Measurements from ENCODE around the gene DOK5. TPM values are rescaled to one million over a fixed set of nuclear protein-coding genes. Genes with fewer than 3 reads are reported as not detected.

The DOK5 gene
- total and polyA plus RNA-seq, 10 of the 15 experiments (the other 5 are each of a cell fraction or from before 2014, with no cell fraction given) = 0.03 TPM; not detected in 9

- TF ChIP-seq CHD2 (IDR thresholded peaks at IDR 0.05; ENCODE audit: borderline replicate concordance, low read depth, low read length) (no peak), IRF4 (IDR thresholded peaks at IDR 0.05; ENCODE audit: low read depth, low read length) (no peak), ATF2 (IDR thresholded peaks at IDR 0.05; ENCODE audit: low read length) (no peak)
These were observed 112.0 kb downstream of the DOK5 start (continued) for GRCh38 chr20:54587408-54587807.

GRCh38 chr20:54589402-54590030 is 114.1 kb downstream of the DOK5 start:
- H3K27me3 ChIP-seq (replicated peaks in 1 of 2; ENCODE audit: control insufficient read depth in 2 of 2, insufficient read depth in 2 of 2, low read length in 1 of 2) = no peaks in the 10 kb centered on the region
- CTCF ChIA-PET = no interaction called here
- no TSS peak for BruUV-seq (replicated peaks)
- RAD21 ChIA-PET (ENCODE audit: unreplicated experiment) = interaction anchor here (0.7 kb wide), 1 partner anchor 12 kb away, joined by 3 read pairs; no protein-coding TSS in a partner anchor
- in situ Hi-C loops (cut with MboI) = no loop called here
- 29% methylated on average over 4 of the region's 4 CpGs for WGBS (ENCODE audit: insufficient coverage, insufficient replicate concordance, low lambda C conversion rate, missing lambda C conversion rate)
- FAIRE-seq (no peak), ATAC-seq (no peak), DNase-seq (ENCODE audit: low read depth, low spot score) (no peak)
- no peaks in the 10 kb centered on the region for H3K9me3 ChIP-seq (replicated peaks; ENCODE audit: control insufficient read depth, insufficient read depth, low read length)
- no peaks in the 10 kb centered on the region for H3K79me2 ChIP-seq (ENCODE audit: control insufficient read depth, insufficient read depth, low read length)
- no peaks in the 10 kb centered on the region for H3K36me3 ChIP-seq (ENCODE audit: control insufficient read depth in 2 of 2, insufficient read depth in 2 of 2, low read length in 1 of 2)
- H3K9ac ChIP-seq (ENCODE audit: control insufficient read depth, insufficient read depth, low read length) = no peak overlapping the region
- intact Hi-C loops (cut with micrococcal nuclease; ENCODE audit: unreplicated experiment) = no loop called here
- H2AFZ ChIP-seq (ENCODE audit: control insufficient read depth, low read depth, low read length) = no peak overlapping the region
- SMC1A ChIA-PET (ENCODE audit: uncharacterized antibody, unreplicated experiment) = interaction anchor here (0.8 kb wide), 1 partner anchor 334 kb away, joined by 4 read pairs; no protein-coding TSS in a partner anchor
- no peak overlapping the region for H3K27ac ChIP-seq (ENCODE audit: control insufficient read depth, insufficient read depth)
- no peaks in the 10 kb centered on the region for H3K4me1 ChIP-seq (ENCODE audit: control insufficient read depth, insufficient read depth, low read length)
- no peaks in the 10 kb centered on the region for H4K20me1 ChIP-seq (ENCODE audit: control insufficient read depth, insufficient read depth)
- POLR2A ChIA-PET = no interaction called here
- no peak overlapping the region for H3K4me3 ChIP-seq
- no peak overlapping the region for H3K4me2 ChIP-seq (ENCODE audit: control insufficient read depth, insufficient read depth)
- TF ChIP-seq ASH2L (IDR thresholded peaks at IDR 0.05; ENCODE audit: borderline replicate concordance, low read depth) (no peak), ETV6 (conservative IDR thresholded peaks at IDR 0.05 in 1 of 2, IDR thresholded peaks at IDR 0.05 in 1 of 2; ENCODE audit: borderline replicate concordance in 1 of 2, low read depth in 1 of 2) (peak in 1 of 2 experiments; percentile 70; a peak in 1 of 4 replicates)
